ENCODE data around the gene ARV1. TPM values are rescaled to one million over a fixed set of nuclear protein-coding genes. Genes with fewer than 3 reads are reported as not detected.

Gene ARV1
- polyA plus RNA-seq, 1 donor from 2014 or later, result 63.4 TPM

- H3K4me2 ChIP-seq (ENCODE audit: low read length), result no peak overlapping the region
- H3K79me2 ChIP-seq (replicated peaks; ENCODE audit: insufficient read depth, low read length), result no peaks in the 10 kb centered on the region
- TF ChIP-seq RAD21 (conservative IDR thresholded peaks at IDR 0.05) (no peak), REST (IDR thresholded peaks at IDR 0.05; ENCODE audit: borderline replicate concordance) (no peak), EP300 (conservative IDR thresholded peaks at IDR 0.05; ENCODE audit: poor library complexity, severe bottlenecking) (no peak), SMC3 (conservative IDR thresholded peaks at IDR 0.05; ENCODE audit: poor library complexity) (no peak), TAF1 (IDR thresholded peaks at IDR 0.05; ENCODE audit: low read depth) (no peak), MXI1 (conservative IDR thresholded peaks at IDR 0.05; ENCODE audit: poor library complexity, severe bottlenecking) (no peak), EZH2 (IDR thresholded peaks at IDR 0.05; ENCODE audit: borderline replicate concordance, insufficient read depth, low read length, poor library complexity, severe bottlenecking) (no peak), CTCF (IDR thresholded peaks at IDR 0.05; ENCODE audit: poor library complexity, severe bottlenecking) (no peak), POLR2AphosphoS5 (IDR thresholded peaks at IDR 0.05) (no peak)
- H3K9ac ChIP-seq (ENCODE audit: low read length), result no peak overlapping the region
- H3F3A ChIP-seq (ENCODE audit: insufficient read depth, low read length, poor library complexity, severe bottlenecking), result no peaks in the 10 kb centered on the region
- peaks cover 9% of the 10 kb centered on the region for H3K36me3 ChIP-seq (ENCODE audit: insufficient read depth, low read length)
- H3K27me3 ChIP-seq (ENCODE audit: insufficient read depth, low read depth, low read length), result no peaks in the 10 kb centered on the region
- no peak overlapping the region for H2AFZ ChIP-seq (ENCODE audit: low read depth, low read length)
- no peak overlapping the region for H3K27ac ChIP-seq (ENCODE audit: low read length)
- H3K9me3 ChIP-seq (ENCODE audit: low read length), result no peaks in the 10 kb centered on the region
- no peaks in the 10 kb centered on the region for H4K20me1 ChIP-seq (ENCODE audit: insufficient read depth)
- H3K9me2 ChIP-seq (ENCODE audit: insufficient read depth, low read length), result no peaks in the 10 kb centered on the region
- no peak overlapping the region for H3K4me3 ChIP-seq (ENCODE audit: low read length)
Observed at GRCh38 chr1:231000201-231000600, 21.3 kb downstream of the ARV1 start.

GRCh38 chr1:231000639-231001038, 21.7 kb downstream of the ARV1 start:
- Histone ChIP-seq H3K36me3 (ENCODE audit: insufficient read depth, low read length) (peaks cover 9% of the 10 kb centered on the region), H3K27me3 (ENCODE audit: insufficient read depth, low read depth, low read length) (no peaks in the 10 kb centered on the region), H3F3A (ENCODE audit: insufficient read depth, low read length, poor library complexity, severe bottlenecking) (no peaks in the 10 kb centered on the region), H2AFZ (ENCODE audit: low read depth, low read length) (no peak overlapping the region), H3K9me2 (ENCODE audit: insufficient read depth, low read length) (no peaks in the 10 kb centered on the region), H3K4me3 (ENCODE audit: low read length) (no peak overlapping the region), H3K27ac (ENCODE audit: low read length) (no peak overlapping the region), H4K20me1 (ENCODE audit: insufficient read depth) (no peaks in the 10 kb centered on the region), H3K79me2 (replicated peaks; ENCODE audit: insufficient read depth, low read length) (no peaks in the 10 kb centered on the region), H3K4me2 (ENCODE audit: low read length) (no peak overlapping the region), H3K9ac (ENCODE audit: low read length) (no peak overlapping the region), H3K9me3 (ENCODE audit: low read length) (no peaks in the 10 kb centered on the region)
- TF ChIP-seq CTCF (IDR thresholded peaks at IDR 0.05; ENCODE audit: poor library complexity, severe bottlenecking), result no peak
- no peak for TF ChIP-seq SMC3 (conservative IDR thresholded peaks at IDR 0.05; ENCODE audit: poor library complexity)
- TF ChIP-seq TAF1 (IDR thresholded peaks at IDR 0.05; ENCODE audit: low read depth), result no peak
- TF ChIP-seq MXI1 (conservative IDR thresholded peaks at IDR 0.05; ENCODE audit: poor library complexity, severe bottlenecking), result no peak
- TF ChIP-seq REST (IDR thresholded peaks at IDR 0.05; ENCODE audit: borderline replicate concordance), result no peak
- no peak for TF ChIP-seq RAD21 (conservative IDR thresholded peaks at IDR 0.05)
- TF ChIP-seq POLR2AphosphoS5 (IDR thresholded peaks at IDR 0.05), result no peak
- TF ChIP-seq EZH2 (IDR thresholded peaks at IDR 0.05; ENCODE audit: borderline replicate concordance, insufficient read depth, low read length, poor library complexity, severe bottlenecking), result no peak
- no peak for TF ChIP-seq EP300 (conservative IDR thresholded peaks at IDR 0.05; ENCODE audit: poor library complexity, severe bottlenecking)
